Peyer's patch (tissue), 4 donors: ENCODE measurements around the gene STYXL1. TPM values are rescaled to one million over a fixed set of nuclear protein-coding genes. Genes with fewer than 3 reads are reported as not detected.
"Not testable (repeated sequence)": the region's sequence is repeated elsewhere in the genome, so short reads cannot be mapped to it uniquely, and the experiment has no call there.

Experiments used
- DNase-seq, 3 donors: peaks; one replicate each; pipeline ENCODE4 v3.0.0-alpha.2; 2017 to 2019
- H3K27ac ChIP-seq, 4 donors: fragments of 200-600 bp; sonication (generic); one replicate each; pipeline ENCODE4 v1.5.1; 2016 to 2019
- H3K27me3 ChIP-seq, 2 donors: fragments of 200-600 bp; sonication (generic); one replicate each; pipeline ENCODE4 v1.5.1; 2019
- H3K36me3 ChIP-seq, 3 donors: fragments of 200-600 bp; sonication (generic); one replicate each; pipeline ENCODE4 v1.5.1; 2016 to 2019
- H3K4me1 ChIP-seq, 4 donors: fragments of 200-600 bp; sonication (generic); one replicate each; pipeline ENCODE4 v1.5.1; 2016 to 2019
- H3K4me3 ChIP-seq, 4 donors: fragments of 200-600 bp; sonication (generic); 1 replicate in 3 of 4; 2 replicates in 1 of 4; pipeline ENCODE4 v1.5.1; 2016 to 2019; ENCODE audit warnings: mild to moderate bottlenecking in 1 of 4
- H3K9me3 ChIP-seq, 4 donors: fragments of 200-600 bp; sonication (generic); one replicate each; pipeline ENCODE4 v1.5.1; 2016 to 2019; ENCODE audit warnings: mild to moderate bottlenecking in 1 of 4
- CTCF ChIP-seq, 6 experiments: fragments of 450-650 bp in 4 of 6; fragments of 200-600 bp in 2 of 6; sonication (generic) in 1 of 6; IDR thresholded peaks; one replicate each; pipeline ENCODE4 v1.5.1; 2017 to 2019; ENCODE audit warnings: antibody characterized with exemption in 6 of 6, mild to moderate bottlenecking in 3 of 6, moderate library complexity in 1 of 6
- POLR2A ChIP-seq, 2 donors: fragments of 450-650 bp; IDR thresholded peaks; one replicate each; pipeline ENCODE4 v1.5.1; 2017; ENCODE audit warnings: antibody characterized with exemption in 2 of 2, mild to moderate bottlenecking in 2 of 2, moderate library complexity in 2 of 2
- total RNA-seq, 4 donors: library from RNA; depleted of rRNA; stranded (reverse); fragments of >200 nt; gene quantifications; one replicate each; pipeline ENCODE4 v1.1.0, GENCODE V29; 2016

Gene STYXL1
- total RNA-seq: 10 to 100 TPM; 14.2 to 42.9 (median 29.5) TPM

GRCh38 chr7:76047811-76048667 is at the start of gene STYXL1, which contains the start of gene MDH2:
STYXL1 (minus strand) TSS chr7:76048000; CDS start chr7:76030523, 17,477 bp downstream.
MDH2 (plus strand) TSS chr7:76048106; CDS start chr7:76048161, 55 bp downstream.
- Histone ChIP-seq H3K27ac (peak within 1 kb of the TSS; percentile 89 to 94 (median 92)), H3K9me3 (no peaks in the 10 kb centered on the region), H3K27me3 (no peaks in the 10 kb centered on the region), H3K36me3 (no peaks in the 10 kb centered on the region), H3K4me1 (peaks cover 0 to 40% (median 10%) of the 10 kb centered on the region in 4 donors), H3K4me3 (peak within 1 kb of the TSS; percentile 76 to 98 (median 97))
- TF ChIP-seq POLR2A (IDR thresholded peaks at IDR 0.05) (peak; percentile 84 to 90), CTCF (IDR thresholded peaks at IDR 0.05) (peak in 1 of 6 experiments; percentile 21)
- peak; percentile 90 to 97 (median 95) for DNase-seq

- H3K27me3 ChIP-seq: no peaks in the 10 kb centered on the region
- no peak overlapping the region for H3K27ac ChIP-seq
- no peaks in the 10 kb centered on the region for H3K36me3 ChIP-seq
- DNase-seq: no peak
- TF ChIP-seq POLR2A (IDR thresholded peaks at IDR 0.05) (no peak), CTCF (IDR thresholded peaks at IDR 0.05) (no peak)
- H3K4me1 ChIP-seq: no peaks in the 10 kb centered on the region
- no peak overlapping the region for H3K4me3 ChIP-seq
- no peaks in the 10 kb centered on the region for H3K9me3 ChIP-seq
These were observed 48.1 kb upstream of the STYXL1 start for GRCh38 chr7:76095908-76096307.

GRCh38 chr7:76094326-76094725 is 46.5 kb upstream of the STYXL1 start:
- H3K27me3 ChIP-seq, H3K9me3 ChIP-seq, H3K27ac ChIP-seq, H3K4me1 ChIP-seq, H3K4me3 ChIP-seq, DNase-seq, H3K36me3 ChIP-seq: not testable (repeated sequence)

- H3K4me3 ChIP-seq, DNase-seq: not testable (repeated sequence)
These were observed 45.7 kb upstream of the STYXL1 start for GRCh38 chr7:76093531-76093930.

GRCh38 chr7:76091506-76091905 is 43.7 kb upstream of the STYXL1 start:
- H3K36me3 ChIP-seq: no peaks in the 10 kb centered on the region
- DNase-seq: no peak
- H3K27ac ChIP-seq: no peak overlapping the region
- H3K4me1 ChIP-seq: no peaks in the 10 kb centered on the region
- H3K9me3 ChIP-seq: no peaks in the 10 kb centered on the region
- H3K4me3 ChIP-seq: no peak overlapping the region
- no peaks in the 10 kb centered on the region for H3K27me3 ChIP-seq
- TF ChIP-seq POLR2A (IDR thresholded peaks at IDR 0.05): no peak
- no peak for TF ChIP-seq CTCF (IDR thresholded peaks at IDR 0.05)

More at GRCh38 chr7:76093531-76093930, 45.7 kb upstream of the STYXL1 start:
- not testable (repeated sequence) for H3K4me1 ChIP-seq, H3K27ac ChIP-seq, H3K27me3 ChIP-seq, H3K36me3 ChIP-seq, H3K9me3 ChIP-seq

GRCh38 chr7:76089865-76090475 is 42.2 kb upstream of the STYXL1 start:
- no peaks in the 10 kb centered on the region for H3K4me1 ChIP-seq
- no peak for DNase-seq
- H3K36me3 ChIP-seq: no peaks in the 10 kb centered on the region
- TF ChIP-seq POLR2A (IDR thresholded peaks at IDR 0.05) (no peak), CTCF (IDR thresholded peaks at IDR 0.05) (no peak)
- H3K9me3 ChIP-seq: no peaks in the 10 kb centered on the region
- H3K27ac ChIP-seq: no peak overlapping the region
- H3K4me3 ChIP-seq: no peak overlapping the region
- H3K27me3 ChIP-seq: no peaks in the 10 kb centered on the region

GRCh38 chr7:76087362-76087791 is 39.6 kb upstream of the STYXL1 start:
- H3K4me3 ChIP-seq, DNase-seq, H3K4me1 ChIP-seq, H3K36me3 ChIP-seq, H3K27me3 ChIP-seq, H3K9me3 ChIP-seq, H3K27ac ChIP-seq: not testable (repeated sequence)
